ENCODE data around the gene MCUR1.

GRCh38 chr6:13832778-13833177 is 18.4 kb upstream of the MCUR1 start:
- TF ChIP-seq NFRKB (IDR thresholded peaks at IDR 0.05), result no peak
- TF ChIP-seq SP1 (IDR thresholded peaks at IDR 0.05), result no peak
- TF ChIP-seq FOXM1 (IDR thresholded peaks at IDR 0.05; ENCODE audit: borderline replicate concordance), result no peak
- no peak for TF ChIP-seq BHLHE40 (IDR thresholded peaks at IDR 0.05; ENCODE audit: borderline replicate concordance)
- TF ChIP-seq ZNF384 (IDR thresholded peaks at IDR 0.05), result no peak
- TF ChIP-seq ELF4 (IDR thresholded peaks at IDR 0.05), result no peak
